Fibroblast of lung (primary cell): Measurements from ENCODE around the gene ZDHHC14. TPM values are rescaled to one million over a fixed set of nuclear protein-coding genes. Genes with fewer than 3 reads are reported as not detected.
A peak's percentile ranks its signal among the peaks of the same experiment; 100 is the strongest.

Experiments
- DNase-seq, 2 donors: peaks; one replicate each; pipeline versions ENCODE4 v3.0.0 to v3.0.0-alpha.2; 2010; ENCODE audit warnings: low read depth in 2 of 2
- H2AFZ ChIP-seq: 2 replicates; pipeline ENCODE4 v1.5.1; 2012; ENCODE audit warnings: low read length, control low read depth, inconsistent platforms
- H3K27ac ChIP-seq: 2 replicates; pipeline ENCODE4 v1.5.1; 2011; ENCODE audit warnings: low read length, control low read depth; ENCODE audit not compliant: insufficient read depth
- H3K27me3 ChIP-seq: 2 replicates; pipeline ENCODE4 v1.5.1; 2011; ENCODE audit warnings: mild to moderate bottlenecking, low read length; ENCODE audit not compliant: control insufficient read depth, insufficient read depth
- H3K36me3 ChIP-seq: 2 replicates; pipeline ENCODE4 v1.5.1; 2011; ENCODE audit warnings: low read length; ENCODE audit not compliant: control insufficient read depth, insufficient read depth
- H3K4me1 ChIP-seq: 2 replicates; pipeline ENCODE4 v1.5.1; 2011; ENCODE audit warnings: low read length; ENCODE audit not compliant: control insufficient read depth, insufficient read depth; ENCODE audit errors: extremely low read depth
- H3K4me2 ChIP-seq: 2 replicates; pipeline ENCODE4 v1.5.1; 2011; ENCODE audit warnings: low read length, control low read depth; ENCODE audit not compliant: insufficient read depth; ENCODE audit errors: extremely low read depth
- H3K4me3 ChIP-seq, 4 experiments: fragments of 200-600 bp in 1 of 4; sonication (generic) in 1 of 4; replicated peaks in 1 of 4; 2 replicates each; pipeline ENCODE4 v1.5.1; 2011 to 2016; ENCODE audit warnings: low read length in 4 of 4, low read depth in 3 of 4, mild to moderate bottlenecking in 3 of 4, control low read depth in 2 of 4, inconsistent platforms in 1 of 4, mixed read lengths in 1 of 4; ENCODE audit not compliant: insufficient read depth in 1 of 4; ENCODE audit errors: control extremely low read depth in 1 of 4
- H3K79me2 ChIP-seq: 2 replicates; pipeline ENCODE4 v1.5.1; 2012; ENCODE audit warnings: mild to moderate bottlenecking, low read length, inconsistent platforms; ENCODE audit not compliant: control insufficient read depth, insufficient read depth
- H3K9ac ChIP-seq: 2 replicates; pipeline ENCODE4 v1.5.1; 2011; ENCODE audit warnings: mild to moderate bottlenecking, low read length, control low read depth; ENCODE audit not compliant: insufficient read depth
- H3K9me3 ChIP-seq: 2 replicates; pipeline ENCODE4 v1.5.1; 2012; ENCODE audit warnings: low read depth, low read length; ENCODE audit not compliant: control insufficient read depth, insufficient read depth
- H4K20me1 ChIP-seq: 2 replicates; pipeline ENCODE4 v1.5.1; 2011; ENCODE audit warnings: low read length; ENCODE audit not compliant: control insufficient read depth, insufficient read depth; ENCODE audit errors: extremely low read depth
- EZH2 ChIP-seq: IDR thresholded peaks from 2 replicates; pipeline ENCODE4 v1.5.1; 2012; ENCODE audit warnings: low read length, control low read depth, mild to moderate bottlenecking; ENCODE audit errors: missing control alignments
- polyA plus RNA-seq, 2 donors: library from polyadenylated mRNA; depleted of rRNA in 1 of 2; stranded (reverse) in 1 of 2; unstranded in 1 of 2; fragments of >200 nt; gene quantifications; 2 replicates each; pipeline ENCODE4 v1.2.1, GENCODE V29; 2011 to 2012; ENCODE audit warnings: missing spikeins in 1 of 2
- total RNA-seq: library from RNA; depleted of rRNA; stranded (reverse); fragments of >200 nt; gene quantifications from 2 replicates; pipeline ENCODE4 v1.2.1, GENCODE V29; 2014
- TF ChIP-seq, protein P1 (sequence below), 2 donors: IDR thresholded peaks in 1 of 2; conservative IDR thresholded peaks in 1 of 2; 1 replicate in 1 of 2; 2 replicates in 1 of 2; pipeline ENCODE4 v1.5.1; 2011 to 2012; ENCODE audit warnings: low read length in 2 of 2, control low read depth in 1 of 2, inconsistent platforms in 1 of 2, low read depth in 1 of 2, mild to moderate bottlenecking in 1 of 2

The ZDHHC14 gene
- total and polyA plus RNA-seq, 2 donors (not counting 1 experiment from before 2014, with no cell fraction given), result 1.7 to 3.5 TPM

DNA sequence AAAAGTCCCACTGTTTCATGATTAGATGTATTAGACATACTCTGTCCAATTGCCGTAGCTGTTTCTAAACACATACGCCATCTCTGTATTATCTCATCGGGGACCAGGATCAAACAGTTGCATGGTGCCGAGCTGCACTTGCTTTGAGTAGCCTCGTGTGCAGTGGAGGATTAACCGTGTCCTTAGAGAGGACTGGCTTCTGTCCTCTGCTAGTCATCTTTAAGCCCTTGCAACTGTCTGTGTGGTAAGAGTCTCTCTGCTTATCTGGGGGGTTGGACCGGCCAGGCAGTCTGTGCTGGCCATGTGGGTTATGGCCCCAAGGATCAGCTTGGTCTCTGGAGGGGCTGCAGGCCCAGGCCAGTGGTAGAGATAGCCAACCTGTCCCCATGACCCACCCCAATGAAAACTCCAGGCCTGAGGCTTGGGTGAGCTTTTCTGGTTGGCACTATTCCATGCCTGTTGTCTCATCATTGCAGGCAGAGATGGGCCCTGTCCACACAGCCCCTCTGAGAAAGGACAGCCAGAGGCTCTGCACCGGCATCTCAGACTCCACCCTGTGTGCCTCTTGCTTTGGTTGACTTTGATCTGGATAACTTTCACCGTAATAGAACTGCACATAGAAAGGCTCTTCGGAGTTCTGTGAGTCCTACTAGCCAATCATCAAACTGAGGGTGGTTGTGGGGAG, 304.7 kb downstream of the ZDHHC14 start:
- H3K36me3 ChIP-seq, result no peaks in the 10 kb centered on the region
- H3K27ac ChIP-seq, result no peak overlapping the region
- DNase-seq, result no peak
- no peak overlapping the region for H3K4me2 ChIP-seq
- H3K9me3 ChIP-seq, result no peaks in the 10 kb centered on the region
- H3K4me1 ChIP-seq, result no peaks in the 10 kb centered on the region
- TF ChIP-seq, protein P1, sequence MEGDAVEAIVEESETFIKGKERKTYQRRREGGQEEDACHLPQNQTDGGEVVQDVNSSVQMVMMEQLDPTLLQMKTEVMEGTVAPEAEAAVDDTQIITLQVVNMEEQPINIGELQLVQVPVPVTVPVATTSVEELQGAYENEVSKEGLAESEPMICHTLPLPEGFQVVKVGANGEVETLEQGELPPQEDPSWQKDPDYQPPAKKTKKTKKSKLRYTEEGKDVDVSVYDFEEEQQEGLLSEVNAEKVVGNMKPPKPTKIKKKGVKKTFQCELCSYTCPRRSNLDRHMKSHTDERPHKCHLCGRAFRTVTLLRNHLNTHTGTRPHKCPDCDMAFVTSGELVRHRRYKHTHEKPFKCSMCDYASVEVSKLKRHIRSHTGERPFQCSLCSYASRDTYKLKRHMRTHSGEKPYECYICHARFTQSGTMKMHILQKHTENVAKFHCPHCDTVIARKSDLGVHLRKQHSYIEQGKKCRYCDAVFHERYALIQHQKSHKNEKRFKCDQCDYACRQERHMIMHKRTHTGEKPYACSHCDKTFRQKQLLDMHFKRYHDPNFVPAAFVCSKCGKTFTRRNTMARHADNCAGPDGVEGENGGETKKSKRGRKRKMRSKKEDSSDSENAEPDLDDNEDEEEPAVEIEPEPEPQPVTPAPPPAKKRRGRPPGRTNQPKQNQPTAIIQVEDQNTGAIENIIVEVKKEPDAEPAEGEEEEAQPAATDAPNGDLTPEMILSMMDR (conservative IDR thresholded peaks at IDR 0.05 in 1 of 2, IDR thresholded peaks at IDR 0.05 in 1 of 2; ENCODE audit: low read depth in 1 of 2, low read length in 2 of 2), result no peak
- no peak for TF ChIP-seq EZH2
- no peaks in the 10 kb centered on the region for H3K79me2 ChIP-seq
- H4K20me1 ChIP-seq, result no peaks in the 10 kb centered on the region
- no peak overlapping the region for H2AFZ ChIP-seq
- no peak overlapping the region for H3K4me3 ChIP-seq
- peaks cover 11% of the 10 kb centered on the region for H3K27me3 ChIP-seq
- no peak overlapping the region for H3K9ac ChIP-seq

DNA sequence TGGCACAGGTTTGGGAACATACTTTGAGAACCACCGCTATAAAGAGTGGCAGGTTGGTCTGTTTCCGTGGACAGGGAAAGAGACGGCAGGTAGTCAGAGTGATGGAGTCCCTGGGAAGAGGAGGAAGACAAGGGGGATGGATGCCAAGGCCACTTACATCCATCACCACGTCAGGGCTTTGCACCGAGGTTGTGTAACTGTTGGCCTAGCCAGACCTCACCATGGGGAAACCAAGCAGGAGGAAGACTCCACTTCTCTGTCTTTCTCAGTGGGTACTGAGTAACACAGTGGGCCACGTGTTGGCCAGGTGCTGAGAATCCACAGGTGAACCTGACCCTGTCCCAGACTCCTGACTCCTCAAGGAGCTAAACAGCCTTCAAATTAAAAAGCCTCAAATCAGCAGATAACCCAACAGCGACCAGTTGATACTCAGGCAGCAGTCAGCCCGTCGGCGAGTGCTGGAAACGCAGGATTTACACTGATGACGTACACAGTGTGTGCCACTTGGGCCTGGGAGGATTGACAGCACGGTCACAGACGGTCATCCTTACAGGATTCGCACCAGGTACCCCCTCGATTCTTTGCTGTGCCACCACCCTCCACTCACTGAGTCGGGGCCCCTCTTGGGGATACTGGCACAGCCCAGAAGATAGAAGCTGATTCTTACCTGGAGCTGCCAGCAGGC, 307.4 kb downstream of the ZDHHC14 start:
- TF ChIP-seq, protein P1 (conservative IDR thresholded peaks at IDR 0.05 in 1 of 2, IDR thresholded peaks at IDR 0.05 in 1 of 2; ENCODE audit: low read depth in 1 of 2, low read length in 2 of 2), result no peak
- TF ChIP-seq EZH2, result no peak
- DNase-seq, result no peak
- Histone ChIP-seq H3K4me1 (no peaks in the 10 kb centered on the region), H3K27ac (no peak overlapping the region), H3K4me3 (no peak overlapping the region), H3K27me3 (peaks cover 14% of the 10 kb centered on the region), H3K9me3 (no peaks in the 10 kb centered on the region), H3K79me2 (no peaks in the 10 kb centered on the region), H3K4me2 (no peak overlapping the region), H3K36me3 (no peaks in the 10 kb centered on the region), H2AFZ (no peak overlapping the region), H3K9ac (no peak overlapping the region), H4K20me1 (no peaks in the 10 kb centered on the region)

DNA sequence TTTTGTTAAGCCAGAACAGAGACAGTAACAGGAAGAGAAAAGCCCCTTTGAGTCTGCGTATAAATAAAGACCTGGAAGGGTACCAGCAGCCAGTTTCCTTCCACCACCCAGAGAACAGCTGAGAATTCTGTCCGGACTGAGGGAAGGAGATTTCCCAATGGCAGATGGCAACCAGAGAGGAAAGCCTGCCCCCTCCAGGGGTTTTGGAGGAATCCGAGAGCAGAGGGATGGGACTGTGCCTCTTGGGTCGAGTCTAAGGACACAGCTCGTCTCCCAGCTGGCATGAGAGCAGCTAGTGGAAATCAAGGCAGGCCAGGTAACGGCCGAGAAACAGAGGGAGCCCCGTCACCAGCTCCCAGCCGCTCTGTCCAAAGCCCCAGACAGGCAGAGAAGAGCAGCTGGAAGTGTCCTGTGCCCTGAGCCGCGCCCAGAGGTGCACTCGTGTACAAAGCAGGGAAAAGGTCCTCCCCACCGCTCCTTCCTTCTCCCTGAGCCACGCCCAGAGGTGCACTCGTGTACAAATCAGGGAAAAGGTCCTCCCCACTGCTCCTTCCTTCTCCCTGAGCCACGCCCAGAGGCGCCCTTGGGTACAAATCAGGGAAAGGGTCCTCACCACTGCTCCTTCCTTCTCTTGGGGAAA, 308.1 kb downstream of the ZDHHC14 start:
- Histone ChIP-seq H3K79me2 (no peaks in the 10 kb centered on the region), H3K27ac (no peak overlapping the region), H3K4me1 (no peaks in the 10 kb centered on the region), H3K27me3 (peaks cover 11% of the 10 kb centered on the region), H2AFZ (no peak overlapping the region), H3K4me2 (no peak overlapping the region), H3K36me3 (no peaks in the 10 kb centered on the region), H4K20me1 (no peaks in the 10 kb centered on the region), H3K9ac (no peak overlapping the region), H3K9me3 (no peaks in the 10 kb centered on the region), H3K4me3 (no peak overlapping the region)
- DNase-seq, result no peak
- TF ChIP-seq EZH2, result no peak
- TF ChIP-seq, protein P1 (conservative IDR thresholded peaks at IDR 0.05 in 1 of 2, IDR thresholded peaks at IDR 0.05 in 1 of 2; ENCODE audit: low read depth in 1 of 2, low read length in 2 of 2), result peak in 1 of 2 donors; percentile 26
